HG03159 (cell line): ENCODE measurements around the gene ARHGEF11.
"Not testable (repeated sequence)": the region's sequence is repeated elsewhere in the genome, so short reads cannot be mapped to it uniquely, and the experiment has no call there.

Experiments
- ATAC-seq: cut with Tn5 transposase; IDR thresholded peaks from one replicate; pipeline ENCODE4 v1.9.1; 2021; ENCODE audit warnings: mild to moderate bottlenecking, moderate library complexity; ENCODE audit not compliant: unreplicated experiment

Gene ARHGEF11

GRCh38 chr1:157045250-157046218, at the start of gene ARHGEF11:
Gene ARHGEF11 (minus strand): TSS chr1:157045742. CDS start chr1:157044330, 1,412 bp downstream.
- no peak for ATAC-seq

- ATAC-seq, result no peak
Observed at GRCh38 chr1:157095091-157095490, 49.5 kb upstream of the ARHGEF11 start.

- ATAC-seq, result no peak
Observed at GRCh38 chr1:157092831-157093230, 47.3 kb upstream of the ARHGEF11 start.

- ATAC-seq, result no peak
Observed at GRCh38 chr1:157091668-157092273, 46.2 kb upstream of the ARHGEF11 start.

GRCh38 chr1:157091186-157091585, 45.6 kb upstream of the ARHGEF11 start:
- ATAC-seq, result no peak

- ATAC-seq, result no peak
Observed at GRCh38 chr1:157090771-157091170, 45.2 kb upstream of the ARHGEF11 start.

GRCh38 chr1:157090196-157090647, 44.7 kb upstream of the ARHGEF11 start:
- no peak for ATAC-seq

GRCh38 chr1:157089789-157090188, 44.2 kb upstream of the ARHGEF11 start:
- no peak for ATAC-seq

- no peak for ATAC-seq
Observed at GRCh38 chr1:157088607-157089006, 43.1 kb upstream of the ARHGEF11 start.

- no peak for ATAC-seq
Observed at GRCh38 chr1:157087030-157087429, 41.5 kb upstream of the ARHGEF11 start.

GRCh38 chr1:157086299-157086698, 40.8 kb upstream of the ARHGEF11 start:
- ATAC-seq, result no peak

GRCh38 chr1:157085421-157085820, 39.9 kb upstream of the ARHGEF11 start:
- no peak for ATAC-seq

- no peak for ATAC-seq
Observed at GRCh38 chr1:157084720-157085119, 39.2 kb upstream of the ARHGEF11 start.

- no peak for ATAC-seq
Observed at GRCh38 chr1:157081707-157082106, 36.2 kb upstream of the ARHGEF11 start.

- ATAC-seq, result no peak
Observed at GRCh38 chr1:157080714-157081113, 35.2 kb upstream of the ARHGEF11 start.

- ATAC-seq, result no peak
Observed at GRCh38 chr1:157077394-157077793, 31.9 kb upstream of the ARHGEF11 start.

GRCh38 chr1:157073944-157074685, 28.6 kb upstream of the ARHGEF11 start:
- ATAC-seq, result no peak

GRCh38 chr1:157069601-157070000, 24.1 kb upstream of the ARHGEF11 start:
- no peak for ATAC-seq

GRCh38 chr1:157059241-157059640, 13.7 kb upstream of the ARHGEF11 start:
- ATAC-seq, result not testable (repeated sequence)

- no peak for ATAC-seq
Observed at GRCh38 chr1:157056269-157056668, 10.7 kb upstream of the ARHGEF11 start.

- ATAC-seq, result not testable (repeated sequence)
Observed at GRCh38 chr1:157055729-157056128, 10.2 kb upstream of the ARHGEF11 start.
